ENCODE measurements around the gene FAM200B.
"Not testable (repeated sequence)": the region's sequence is repeated elsewhere in the genome, so short reads cannot be mapped to it uniquely, and the experiment has no call there.

- not testable (repeated sequence) for TF ChIP-seq CTCF, EZH2 (IDR thresholded peaks at IDR 0.05)
Observed at GRCh38 chr4:15733061-15733460, 51.4 kb downstream of the FAM200B start.

Measured in neural progenitor cell (in vitro differentiated cells).